HepG2 (cell line): ENCODE data around the gene MTOR. TPM values are rescaled to one million over a fixed set of nuclear protein-coding genes. Genes with fewer than 3 reads are reported as not detected.

Source experiments
- EED ChIP-seq: sonication (generic); formaldehyde crosslinking; IDR thresholded peaks from 2 replicates; pipeline ENCODE4 v1.5.0; 2020; ENCODE audit warnings: mild to moderate bottlenecking, missing genetic modification reagents
- EP300 ChIP-seq, 3 experiments: sonication (generic) in 1 of 3; formaldehyde crosslinking in 1 of 3; IDR thresholded peaks; 2 replicates each; pipeline versions ENCODE4 v1.5.1 to v1.6.1; 2011 to 2020; ENCODE audit warnings: low read depth in 2 of 3, low read length in 2 of 3, borderline replicate concordance in 1 of 3, improper control_type of control experiment in 1 of 3, mild to moderate bottlenecking in 1 of 3, missing genetic modification reagents in 1 of 3, moderate library complexity in 1 of 3
- ESRRA ChIP-seq: sonication (generic); formaldehyde crosslinking; IDR thresholded peaks from 2 replicates; pipeline ENCODE4 v1.5.1; 2020; ENCODE audit warnings: mild to moderate bottlenecking, low read depth, missing genetic modification reagents
- ISL2 ChIP-seq: sonication (generic); formaldehyde crosslinking; IDR thresholded peaks from 2 replicates; pipeline ENCODE4 v1.5.0; 2020; ENCODE audit warnings: missing genetic modification reagents
- MAZ ChIP-seq, 2 experiments: sonication (generic) in 1 of 2; formaldehyde crosslinking in 1 of 2; IDR thresholded peaks; 2 replicates each; pipeline versions ENCODE4 v1.5.0 to v1.6.1; 2012 to 2020; ENCODE audit warnings: low read depth in 2 of 2, mild to moderate bottlenecking in 2 of 2, borderline replicate concordance in 1 of 2, improper control_type of control experiment in 1 of 2, low read length in 1 of 2, missing genetic modification reagents in 1 of 2, moderate library complexity in 1 of 2
- NR2F1 ChIP-seq, 2 experiments: fragments of 450-650 bp in 1 of 2; formaldehyde crosslinking in 1 of 2; IDR thresholded peaks; 2 replicates each; pipeline versions ENCODE4 v1.5.0 to v1.6.1; 2016 to 2020; ENCODE audit warnings: mild to moderate bottlenecking in 1 of 2, missing compliant biosample characterization in 1 of 2, missing genetic modification reagents in 1 of 2, moderate library complexity in 1 of 2
- PCBP2 ChIP-seq: fragments of 200-400 bp; formaldehyde crosslinking; optimal IDR thresholded peaks from 2 replicates; pipeline ENCODE3; 2018; ENCODE audit warnings: low read length, low read depth; ENCODE audit not compliant: poor library complexity, severe bottlenecking
- SKI ChIP-seq: fragments of 450-650 bp; IDR thresholded peaks from one replicate; pipeline ENCODE4 v1.6.1; 2018; ENCODE audit warnings: mild to moderate bottlenecking; ENCODE audit not compliant: partially characterized antibody
- SMAD3 ChIP-seq: sonication (generic); formaldehyde crosslinking; IDR thresholded peaks from 2 replicates; pipeline ENCODE4 v1.4.0; 2020; ENCODE audit warnings: missing genetic modification reagents
- SMARCC2 ChIP-seq: fragments of 450-650 bp; IDR thresholded peaks from 2 replicates; pipeline ENCODE4 v1.6.1; 2017; ENCODE audit warnings: antibody characterized with exemption, mild to moderate bottlenecking
- SP2 ChIP-seq: sonication (generic); formaldehyde crosslinking; IDR thresholded peaks from 2 replicates; pipeline ENCODE4 v1.5.1; 2020; ENCODE audit warnings: mild to moderate bottlenecking, missing genetic modification reagents
- ZC3H13 ChIP-seq: sonication (generic); formaldehyde crosslinking; IDR thresholded peaks from 2 replicates; pipeline ENCODE4 v1.8.1; 2023; ENCODE audit warnings: mild to moderate bottlenecking, missing genetic modification reagents, moderate library complexity
- ZFP41 ChIP-seq: sonication (generic); formaldehyde crosslinking; IDR thresholded peaks from 2 replicates; pipeline ENCODE4 v1.4.0; 2020; ENCODE audit warnings: mild to moderate bottlenecking, missing genetic modification reagents, borderline replicate concordance
- ZNF138 ChIP-seq: sonication (generic); formaldehyde crosslinking; IDR thresholded peaks from 2 replicates; pipeline ENCODE4 v1.5.0; 2020; ENCODE audit warnings: mild to moderate bottlenecking, low read depth, missing genetic modification reagents
- ZSCAN20 ChIP-seq: sonication (generic); formaldehyde crosslinking; IDR thresholded peaks from 2 replicates; pipeline ENCODE4 v1.4.0; 2020; ENCODE audit warnings: missing genetic modification reagents, mild to moderate bottlenecking, borderline replicate concordance
- ZSCAN30 ChIP-seq: sonication (generic); formaldehyde crosslinking; IDR thresholded peaks from 2 replicates; pipeline ENCODE4 v1.5.0; 2020; ENCODE audit warnings: mild to moderate bottlenecking, missing genetic modification reagents
- polyA plus RNA-seq, 8 experiments: library from polyadenylated mRNA; depleted of rRNA in 3 of 8; stranded (reverse) in 7 of 8; unstranded in 1 of 8; fragments of >200 nt; fragmentation: Illumina TruSeq in 4 of 8; extraction: Trizol in 4 of 8; gene quantifications; 2 replicates each; pipeline versions ENCODE4 v1.2.1 to v1.2.3, GENCODE V29; 2011 to 2016; ENCODE audit warnings: low read depth in 4 of 8, missing spikeins in 1 of 8, mixed read lengths in 1 of 8; ENCODE audit not compliant: insufficient read depth in 1 of 8
- total RNA-seq, 5 experiments: library from RNA; depleted of rRNA; stranded (reverse); fragments of >200 nt; fragmentation: Illumina TruSeq; extraction: Trizol; gene quantifications; 2 replicates each; pipeline ENCODE4 v1.2.3, GENCODE V29; 2016; ENCODE audit warnings: low read depth in 1 of 5
- TF ChIP-seq, protein P1 (sequence below): sonication (generic); formaldehyde crosslinking; conservative IDR thresholded peaks from 2 replicates; pipeline ENCODE4 v1.4.0; 2020; ENCODE audit warnings: mild to moderate bottlenecking, missing genetic modification reagents, moderate library complexity
- TF ChIP-seq, protein P2 (sequence below): sonication (generic); formaldehyde crosslinking; IDR thresholded peaks from 2 replicates; pipeline ENCODE4 v1.9.0; 2022; ENCODE audit warnings: missing genetic modification reagents, mild to moderate bottlenecking, borderline replicate concordance
- TF ChIP-seq, protein P3 (sequence below): IDR thresholded peaks from 2 replicates; pipeline ENCODE4 v1.6.1; 2012; ENCODE audit warnings: low read length, improper control_type of control experiment

Gene MTOR
- total and polyA plus RNA-seq, 2 of the 13 experiments (the other 11 are each of a cell fraction or from before 2014, with no cell fraction given) = 24.6 to 34.6 TPM

DNA sequence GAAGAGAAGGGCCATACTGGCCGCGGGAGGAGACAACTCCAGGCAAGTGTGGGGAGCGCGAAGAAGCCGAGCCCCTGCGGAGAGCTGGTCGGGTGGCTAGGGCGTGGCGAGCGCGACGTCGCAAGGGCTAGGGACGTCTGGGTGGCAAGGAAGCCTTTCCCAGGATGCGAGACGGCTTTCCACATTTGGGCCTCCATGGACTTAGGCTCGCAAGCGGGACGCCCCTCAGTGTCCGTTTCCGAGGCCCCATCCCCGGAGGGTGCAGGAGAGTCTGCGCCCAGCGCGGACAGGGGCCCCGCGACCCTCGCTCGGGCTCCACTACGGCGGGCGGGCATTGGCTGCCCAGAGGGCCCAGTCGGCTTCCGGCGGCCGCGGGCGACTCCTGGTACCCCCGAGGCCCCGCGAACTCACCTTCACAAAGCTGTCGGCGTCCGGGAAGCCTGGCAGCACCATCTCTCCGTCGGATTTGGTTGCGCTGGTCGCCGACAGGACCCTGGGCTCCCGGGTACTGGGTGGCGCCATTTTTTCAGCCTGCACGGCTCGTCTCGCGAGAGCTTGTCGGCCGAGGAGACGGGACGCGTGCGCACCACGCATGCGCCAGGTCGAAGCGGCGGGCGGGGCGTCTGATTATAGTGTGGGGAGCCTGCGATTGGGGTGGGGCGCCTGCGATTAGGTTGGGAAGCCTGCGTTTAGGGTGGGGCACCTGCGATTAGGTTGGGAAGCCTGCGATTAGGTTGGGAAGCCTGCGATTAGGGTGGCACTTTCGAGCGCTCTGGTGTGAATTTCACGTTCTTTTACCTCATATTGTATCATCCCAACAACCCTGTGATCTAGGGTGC, 162.8 kb downstream of the MTOR start, which contains the start of gene EXOSC10 (continued):
- TF ChIP-seq, protein P1, sequence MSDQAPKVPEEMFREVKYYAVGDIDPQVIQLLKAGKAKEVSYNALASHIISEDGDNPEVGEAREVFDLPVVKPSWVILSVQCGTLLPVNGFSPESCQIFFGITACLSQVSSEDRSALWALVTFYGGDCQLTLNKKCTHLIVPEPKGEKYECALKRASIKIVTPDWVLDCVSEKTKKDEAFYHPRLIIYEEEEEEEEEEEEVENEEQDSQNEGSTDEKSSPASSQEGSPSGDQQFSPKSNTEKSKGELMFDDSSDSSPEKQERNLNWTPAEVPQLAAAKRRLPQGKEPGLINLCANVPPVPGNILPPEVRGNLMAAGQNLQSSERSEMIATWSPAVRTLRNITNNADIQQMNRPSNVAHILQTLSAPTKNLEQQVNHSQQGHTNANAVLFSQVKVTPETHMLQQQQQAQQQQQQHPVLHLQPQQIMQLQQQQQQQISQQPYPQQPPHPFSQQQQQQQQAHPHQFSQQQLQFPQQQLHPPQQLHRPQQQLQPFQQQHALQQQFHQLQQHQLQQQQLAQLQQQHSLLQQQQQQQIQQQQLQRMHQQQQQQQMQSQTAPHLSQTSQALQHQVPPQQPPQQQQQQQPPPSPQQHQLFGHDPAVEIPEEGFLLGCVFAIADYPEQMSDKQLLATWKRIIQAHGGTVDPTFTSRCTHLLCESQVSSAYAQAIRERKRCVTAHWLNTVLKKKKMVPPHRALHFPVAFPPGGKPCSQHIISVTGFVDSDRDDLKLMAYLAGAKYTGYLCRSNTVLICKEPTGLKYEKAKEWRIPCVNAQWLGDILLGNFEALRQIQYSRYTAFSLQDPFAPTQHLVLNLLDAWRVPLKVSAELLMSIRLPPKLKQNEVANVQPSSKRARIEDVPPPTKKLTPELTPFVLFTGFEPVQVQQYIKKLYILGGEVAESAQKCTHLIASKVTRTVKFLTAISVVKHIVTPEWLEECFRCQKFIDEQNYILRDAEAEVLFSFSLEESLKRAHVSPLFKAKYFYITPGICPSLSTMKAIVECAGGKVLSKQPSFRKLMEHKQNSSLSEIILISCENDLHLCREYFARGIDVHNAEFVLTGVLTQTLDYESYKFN (CRISPR knock-in tag) = peak; percentile 32; the same call in 1 of the 2 replicates
- TF ChIP-seq ZSCAN20 (CRISPR knock-in tag) = peak; percentile 82; the same call in 1 of the 2 replicates
- peak; percentile 26; the same call in 1 of the 2 replicates for TF ChIP-seq MAZ (IDR thresholded peaks at IDR 0.05; ENCODE audit: borderline replicate concordance, low read depth, low read length)
- TF ChIP-seq MAZ (CRISPR knock-in tag; IDR thresholded peaks at IDR 0.05; ENCODE audit: low read depth) = no peak
- TF ChIP-seq, protein P2, sequence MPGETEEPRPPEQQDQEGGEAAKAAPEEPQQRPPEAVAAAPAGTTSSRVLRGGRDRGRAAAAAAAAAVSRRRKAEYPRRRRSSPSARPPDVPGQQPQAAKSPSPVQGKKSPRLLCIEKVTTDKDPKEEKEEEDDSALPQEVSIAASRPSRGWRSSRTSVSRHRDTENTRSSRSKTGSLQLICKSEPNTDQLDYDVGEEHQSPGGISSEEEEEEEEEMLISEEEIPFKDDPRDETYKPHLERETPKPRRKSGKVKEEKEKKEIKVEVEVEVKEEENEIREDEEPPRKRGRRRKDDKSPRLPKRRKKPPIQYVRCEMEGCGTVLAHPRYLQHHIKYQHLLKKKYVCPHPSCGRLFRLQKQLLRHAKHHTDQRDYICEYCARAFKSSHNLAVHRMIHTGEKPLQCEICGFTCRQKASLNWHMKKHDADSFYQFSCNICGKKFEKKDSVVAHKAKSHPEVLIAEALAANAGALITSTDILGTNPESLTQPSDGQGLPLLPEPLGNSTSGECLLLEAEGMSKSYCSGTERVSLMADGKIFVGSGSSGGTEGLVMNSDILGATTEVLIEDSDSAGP (CRISPR knock-in tag) = peak; percentile 87
- TF ChIP-seq PCBP2 = no peak
- TF ChIP-seq ZNF138 (CRISPR knock-in tag) = no peak
- TF ChIP-seq SP2 (CRISPR knock-in tag) = no peak
- TF ChIP-seq, protein P3, sequence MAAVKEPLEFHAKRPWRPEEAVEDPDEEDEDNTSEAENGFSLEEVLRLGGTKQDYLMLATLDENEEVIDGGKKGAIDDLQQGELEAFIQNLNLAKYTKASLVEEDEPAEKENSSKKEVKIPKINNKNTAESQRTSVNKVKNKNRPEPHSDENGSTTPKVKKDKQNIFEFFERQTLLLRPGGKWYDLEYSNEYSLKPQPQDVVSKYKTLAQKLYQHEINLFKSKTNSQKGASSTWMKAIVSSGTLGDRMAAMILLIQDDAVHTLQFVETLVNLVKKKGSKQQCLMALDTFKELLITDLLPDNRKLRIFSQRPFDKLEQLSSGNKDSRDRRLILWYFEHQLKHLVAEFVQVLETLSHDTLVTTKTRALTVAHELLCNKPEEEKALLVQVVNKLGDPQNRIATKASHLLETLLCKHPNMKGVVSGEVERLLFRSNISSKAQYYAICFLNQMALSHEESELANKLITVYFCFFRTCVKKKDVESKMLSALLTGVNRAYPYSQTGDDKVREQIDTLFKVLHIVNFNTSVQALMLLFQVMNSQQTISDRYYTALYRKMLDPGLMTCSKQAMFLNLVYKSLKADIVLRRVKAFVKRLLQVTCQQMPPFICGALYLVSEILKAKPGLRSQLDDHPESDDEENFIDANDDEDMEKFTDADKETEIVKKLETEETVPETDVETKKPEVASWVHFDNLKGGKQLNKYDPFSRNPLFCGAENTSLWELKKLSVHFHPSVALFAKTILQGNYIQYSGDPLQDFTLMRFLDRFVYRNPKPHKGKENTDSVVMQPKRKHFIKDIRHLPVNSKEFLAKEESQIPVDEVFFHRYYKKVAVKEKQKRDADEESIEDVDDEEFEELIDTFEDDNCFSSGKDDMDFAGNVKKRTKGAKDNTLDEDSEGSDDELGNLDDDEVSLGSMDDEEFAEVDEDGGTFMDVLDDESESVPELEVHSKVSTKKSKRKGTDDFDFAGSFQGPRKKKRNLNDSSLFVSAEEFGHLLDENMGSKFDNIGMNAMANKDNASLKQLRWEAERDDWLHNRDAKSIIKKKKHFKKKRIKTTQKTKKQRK = no peak
- TF ChIP-seq SMARCC2 = no peak
- TF ChIP-seq ZC3H13 (CRISPR knock-in tag) = no peak
- TF ChIP-seq ZFP41 (CRISPR knock-in tag) = no peak
- TF ChIP-seq ZSCAN30 = no peak
- 0 out of 4 replicates have a peak, but pooled peaks of 1 of the 2 experiments have one; percentile 22 for TF ChIP-seq EP300 (IDR thresholded peaks at IDR 0.05; ENCODE audit: low read depth in 2 of 2, low read length in 2 of 2)
- no peak for TF ChIP-seq EP300 (CRISPR knock-in tag; IDR thresholded peaks at IDR 0.05; ENCODE audit: borderline replicate concordance)
- TF ChIP-seq SKI = no peak
- no peak; the same call in 1 of the 2 replicates for TF ChIP-seq EED (CRISPR knock-in tag)
- TF ChIP-seq NR2F1 (CRISPR knock-in tag; IDR thresholded peaks at IDR 0.05) = no peak
- no peak for TF ChIP-seq ESRRA (CRISPR knock-in tag)
- peak; percentile 51; the same call in 1 of the 2 replicates for TF ChIP-seq ISL2
- TF ChIP-seq SMAD3 (CRISPR knock-in tag) = peak; percentile 44; the same call in 1 of the 2 replicates
